ENCODE results near the gene CYP27C1. TPM values are rescaled to one million over a fixed set of nuclear protein-coding genes. Genes with fewer than 3 reads are reported as not detected.
"Not testable (repeated sequence)": the region's sequence is repeated elsewhere in the genome, so short reads cannot be mapped to it uniquely, and the experiment has no call there.

CYP27C1 gene
- polyA plus RNA-seq, 4 donors, result 6.6 to 12.6 (median 8.3) TPM

- peak in 1 of 4 donors; percentile 56 for DNase-seq (ENCODE audit: low read depth in 4 of 4, low spot score in 2 of 4)
Observed at GRCh38 chr2:127175041-127175721, 44.9 kb downstream of the CYP27C1 start.

GRCh38 chr2:127174640-127175039 lies 45.5 kb downstream of the CYP27C1 start:
- DNase-seq (ENCODE audit: low read depth in 4 of 4, low spot score in 2 of 4), result no peak

- DNase-seq (ENCODE audit: low read depth in 4 of 4, low spot score in 2 of 4), result no peak
Observed at GRCh38 chr2:127174136-127174535, 46.0 kb downstream of the CYP27C1 start.

- no peak for DNase-seq (ENCODE audit: low read depth in 4 of 4, low spot score in 2 of 4)
Observed at GRCh38 chr2:127173057-127173456, 47.0 kb downstream of the CYP27C1 start.

GRCh38 chr2:127172306-127172705 lies 47.8 kb downstream of the CYP27C1 start:
- no peak for DNase-seq (ENCODE audit: low read depth in 4 of 4, low spot score in 2 of 4)

GRCh38 chr2:127170452-127171197 lies 49.5 kb downstream of the CYP27C1 start:
- DNase-seq (ENCODE audit: low read depth in 4 of 4, low spot score in 2 of 4), result no peak

- no peak for DNase-seq (ENCODE audit: low read depth in 4 of 4, low spot score in 2 of 4)
Observed at GRCh38 chr2:127170021-127170420, 50.1 kb downstream of the CYP27C1 start.

GRCh38 chr2:127169066-127169660 lies 50.9 kb downstream of the CYP27C1 start:
- DNase-seq (ENCODE audit: low read depth in 4 of 4, low spot score in 2 of 4), result no peak

- no peak for DNase-seq (ENCODE audit: low read depth in 4 of 4, low spot score in 2 of 4)
Observed at GRCh38 chr2:127166231-127166860, 53.8 kb downstream of the CYP27C1 start.

- no peak for DNase-seq (ENCODE audit: low read depth in 4 of 4, low spot score in 2 of 4)
Observed at GRCh38 chr2:127165539-127165935, 54.6 kb downstream of the CYP27C1 start.

GRCh38 chr2:127164761-127165538 lies 55.1 kb downstream of the CYP27C1 start:
- no peak for DNase-seq (ENCODE audit: low read depth in 4 of 4, low spot score in 2 of 4)

GRCh38 chr2:127163921-127164320 lies 56.2 kb downstream of the CYP27C1 start:
- DNase-seq (ENCODE audit: low read depth in 4 of 4, low spot score in 2 of 4), result no peak

GRCh38 chr2:127163090-127163406 lies 57.1 kb downstream of the CYP27C1 start:
- DNase-seq (ENCODE audit: low read depth in 4 of 4, low spot score in 2 of 4), result not testable (repeated sequence)

- no peak for DNase-seq (ENCODE audit: low read depth in 4 of 4, low spot score in 2 of 4)
Observed at GRCh38 chr2:127162261-127163089, 57.6 kb downstream of the CYP27C1 start.

- peak in 1 of 4 donors; percentile 48 for DNase-seq (ENCODE audit: low read depth in 4 of 4, low spot score in 2 of 4)
Observed at GRCh38 chr2:127161176-127162136, 58.6 kb downstream of the CYP27C1 start.

- DNase-seq (ENCODE audit: low read depth in 4 of 4, low spot score in 2 of 4), result no peak
Observed at GRCh38 chr2:127160676-127161075, 59.4 kb downstream of the CYP27C1 start.

- no peak for DNase-seq (ENCODE audit: low read depth in 4 of 4, low spot score in 2 of 4)
Observed at GRCh38 chr2:127159543-127159942, 60.6 kb downstream of the CYP27C1 start.

GRCh38 chr2:127158614-127159290 lies 61.3 kb downstream of the CYP27C1 start:
- no peak for DNase-seq (ENCODE audit: low read depth in 4 of 4, low spot score in 2 of 4)
